TTC549 (cell line): Measurements from ENCODE around the gene UVRAG.

Source experiments
- FAIRE-seq: peaks from 2 replicates; lab custom pipeline; 2012; peaks lifted over from hg19 to GRCh38; lab: Jason Lieb, UNC

The UVRAG gene

GRCh38 chr11:76172583-76172982 lies 357.6 kb downstream of the UVRAG start:
- FAIRE-seq, result no peak

- FAIRE-seq, result no peak
Observed at GRCh38 chr11:76173663-76174062, 358.7 kb downstream of the UVRAG start.

GRCh38 chr11:76174330-76174729 lies 359.3 kb downstream of the UVRAG start:
- FAIRE-seq, result no peak

- FAIRE-seq, result no peak
Observed at GRCh38 chr11:76175783-76176182, 360.8 kb downstream of the UVRAG start.

GRCh38 chr11:76176463-76176862 lies 361.5 kb downstream of the UVRAG start:
- FAIRE-seq, result no peak

- no peak for FAIRE-seq
Observed at GRCh38 chr11:76177250-76177686, 362.3 kb downstream of the UVRAG start.

GRCh38 chr11:76179147-76179546 lies 364.1 kb downstream of the UVRAG start:
- FAIRE-seq, result no peak

GRCh38 chr11:76181371-76181770 lies 366.4 kb downstream of the UVRAG start:
- no peak for FAIRE-seq

- FAIRE-seq, result no peak
Observed at GRCh38 chr11:76184551-76184993, 369.6 kb downstream of the UVRAG start.

- no peak for FAIRE-seq
Observed at GRCh38 chr11:76185511-76185910, 370.5 kb downstream of the UVRAG start.

GRCh38 chr11:76185931-76186401 lies 371.0 kb downstream of the UVRAG start:
- FAIRE-seq, result no peak

- FAIRE-seq, result no peak
Observed at GRCh38 chr11:76186776-76187279, 371.8 kb downstream of the UVRAG start.

- no peak for FAIRE-seq
Observed at GRCh38 chr11:76188873-76189272, 373.9 kb downstream of the UVRAG start.

GRCh38 chr11:76189682-76190081 lies 374.7 kb downstream of the UVRAG start:
- no peak for FAIRE-seq

- FAIRE-seq, result no peak
Observed at GRCh38 chr11:76190376-76190775, 375.4 kb downstream of the UVRAG start.
